ENCODE measurements around the gene ITIH5. TPM values are rescaled to one million over a fixed set of nuclear protein-coding genes. Genes with fewer than 3 reads are reported as not detected.

Gene ITIH5
- total and polyA plus RNA-seq, 9 donors: 4.8 to 32.2 (median 15.1) TPM

- TF ChIP-seq POLR2A (IDR thresholded peaks at IDR 0.05): no peak
- DNase-seq: no peak
- H3K9me3 ChIP-seq: no peaks in the 10 kb centered on the region
- intact Hi-C loops (cut with DNase I): no loop called here
- no peak overlapping the region for H3K27ac ChIP-seq
- 66 to 72% (median 72%) methylated on average over 4 of the region's 4 CpGs for WGBS, 3 donors
- no peak overlapping the region for H3K4me3 ChIP-seq
- peaks cover 15% of the 10 kb centered on the region for H3K4me1 ChIP-seq (ENCODE audit: insufficient read depth)
- H3K36me3 ChIP-seq: no peaks in the 10 kb centered on the region
- no peaks in the 10 kb centered on the region for H3K27me3 ChIP-seq
Observed at GRCh38 chr10:7545792-7546191, 121.0 kb downstream of the ITIH5 start.

GRCh38 chr10:7545261-7545660 lies 121.5 kb downstream of the ITIH5 start:
- 49 to 62% (median 51%) methylated on average over 4 of the region's 4 CpGs for WGBS, 3 donors
- Histone ChIP-seq H3K27ac (no peak overlapping the region), H3K9me3 (no peaks in the 10 kb centered on the region), H3K36me3 (no peaks in the 10 kb centered on the region), H3K4me1 (ENCODE audit: insufficient read depth) (peaks cover 15% of the 10 kb centered on the region), H3K4me3 (no peak overlapping the region), H3K27me3 (no peaks in the 10 kb centered on the region)
- DNase-seq: no peak
- TF ChIP-seq CTCF (IDR thresholded peaks at IDR 0.05): no peak
- no peak for TF ChIP-seq EP300 (IDR thresholded peaks at IDR 0.05)
- TF ChIP-seq POLR2A (IDR thresholded peaks at IDR 0.05): no peak
- intact Hi-C loops (cut with DNase I): no loop called here

GRCh38 chr10:7544203-7544602 lies 122.6 kb downstream of the ITIH5 start:
- no peak overlapping the region for H3K4me3 ChIP-seq
- H3K36me3 ChIP-seq: no peaks in the 10 kb centered on the region
- WGBS, 3 donors: 84 to 94% (median 91%) methylated on average over 6 of the region's 6 CpGs
- no peaks in the 10 kb centered on the region for H3K9me3 ChIP-seq
- no peaks in the 10 kb centered on the region for H3K27me3 ChIP-seq
- H3K27ac ChIP-seq: no peak overlapping the region
- H3K4me1 ChIP-seq (ENCODE audit: insufficient read depth): peaks cover 15% of the 10 kb centered on the region
- TF ChIP-seq POLR2A (IDR thresholded peaks at IDR 0.05) (no peak), CTCF (IDR thresholded peaks at IDR 0.05) (no peak), EP300 (IDR thresholded peaks at IDR 0.05) (no peak)
- DNase-seq: no peak
- intact Hi-C loops (cut with DNase I): loop anchor here in 1 of 4 donors (5.0 kb wide), 1 partner anchor 48 kb away; no protein-coding TSS in a partner anchor

- H3K4me3 ChIP-seq: no peak overlapping the region
- 57 to 71% (median 69%) methylated on average over 6 of the region's 6 CpGs for WGBS, 3 donors
- DNase-seq: no peak
- no peak for TF ChIP-seq EP300 (IDR thresholded peaks at IDR 0.05)
- TF ChIP-seq CTCF (IDR thresholded peaks at IDR 0.05): no peak
- TF ChIP-seq POLR2A (IDR thresholded peaks at IDR 0.05): no peak
- H3K36me3 ChIP-seq: no peaks in the 10 kb centered on the region
- intact Hi-C loops (cut with DNase I): loop anchor here in 1 of 4 donors (5.0 kb wide), 1 partner anchor 50 kb away; no protein-coding TSS in a partner anchor
- peaks cover 15% of the 10 kb centered on the region for H3K4me1 ChIP-seq (ENCODE audit: insufficient read depth)
- H3K27me3 ChIP-seq: no peaks in the 10 kb centered on the region
- peak overlapping the region in 1 of 2 donors; percentile 75 for H3K27ac ChIP-seq
- no peaks in the 10 kb centered on the region for H3K9me3 ChIP-seq
Observed at GRCh38 chr10:7542189-7542914, 124.4 kb downstream of the ITIH5 start.
